ENCODE results near the gene CPTP. TPM values are rescaled to one million over a fixed set of nuclear protein-coding genes. Genes with fewer than 3 reads are reported as not detected.
A peak's percentile ranks its signal among the peaks of the same experiment; 100 is the strongest.

The CPTP gene
- total and polyA plus RNA-seq, 10 of the 15 experiments (the other 5 are each of a cell fraction or from before 2014, with no cell fraction given), result 0.06 to 24.3 (median 10.0) TPM

DNA sequence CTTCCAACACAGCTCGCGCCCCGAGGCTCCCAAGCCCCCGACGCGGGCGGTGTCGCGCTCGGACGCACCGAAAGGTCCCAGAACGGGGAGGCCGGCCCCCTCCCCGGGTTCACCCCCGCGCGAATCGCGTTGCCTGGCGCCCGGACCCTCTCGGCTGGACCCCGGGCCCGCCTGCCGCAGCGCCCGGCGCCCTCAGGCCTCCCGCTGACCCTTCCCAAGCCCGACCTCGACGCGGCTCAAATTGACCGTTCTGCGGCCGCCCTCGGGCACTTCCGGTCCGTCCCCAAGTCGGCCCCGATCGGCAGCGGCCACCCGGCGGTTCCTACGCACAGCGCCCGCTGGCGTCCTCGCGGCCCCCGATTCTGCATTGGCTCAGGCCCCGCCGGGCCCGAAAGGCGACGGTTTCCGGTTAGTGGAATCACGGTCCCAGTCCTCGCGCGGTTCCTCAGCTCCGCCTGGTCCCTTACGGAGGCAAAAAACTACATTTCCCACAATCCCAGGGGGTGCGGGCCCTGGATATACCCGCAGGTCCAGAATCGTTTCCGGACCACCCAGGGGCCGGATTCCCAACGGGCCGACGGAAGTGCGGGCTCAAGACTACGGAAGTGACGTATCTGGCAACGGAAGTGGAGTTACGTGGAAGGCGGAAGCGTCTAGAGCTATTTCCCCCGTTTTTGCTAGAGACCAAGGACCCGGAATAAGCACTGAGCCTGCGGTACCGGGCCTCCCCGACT, 50.5 kb downstream of the CPTP start, which contains the start of gene AURKAIP1 (continued):
- peak; percentile 99 for TF ChIP-seq ZBTB11 (CRISPR knock-in tag; IDR thresholded peaks at IDR 0.05)
- TF ChIP-seq NKRF (conservative IDR thresholded peaks at IDR 0.05), result peak; percentile 74
- peak; percentile 94 for TF ChIP-seq RELA (IDR thresholded peaks at IDR 0.05; ENCODE audit: borderline replicate concordance, partially characterized antibody)
- TF ChIP-seq MXI1 (IDR thresholded peaks at IDR 0.05; ENCODE audit: low read depth, low read length), result peak; percentile 84
- peak; percentile 77; the same call in 1 of the 2 replicates for TF ChIP-seq POLR2AphosphoS2 (IDR thresholded peaks at IDR 0.05; ENCODE audit: low read depth, low read length)
- TF ChIP-seq CREB1 (IDR thresholded peaks at IDR 0.05; ENCODE audit: low read depth), result peak; percentile 94
- TF ChIP-seq ZSCAN29 (IDR thresholded peaks at IDR 0.05), result peak; percentile 91
- peak; percentile 91 for TF ChIP-seq ATF7 (IDR thresholded peaks at IDR 0.05; ENCODE audit: low read depth)
- no peak for TF ChIP-seq ZNF622 (IDR thresholded peaks at IDR 0.05)
- TF ChIP-seq JUNB (IDR thresholded peaks at IDR 0.05), result no peak
- no peak for TF ChIP-seq SUPT20H (IDR thresholded peaks at IDR 0.05; ENCODE audit: borderline replicate concordance, control insufficient read depth, low read depth, low read length)
- no peak for TF ChIP-seq SMC3 (IDR thresholded peaks at IDR 0.05; ENCODE audit: borderline replicate concordance, low read length)
- TF ChIP-seq MEF2B (IDR thresholded peaks at IDR 0.05; ENCODE audit: partially characterized antibody, poor library complexity, severe bottlenecking), result peak; percentile 47
- peak; percentile 86 for TF ChIP-seq SREBF1 (IDR thresholded peaks at IDR 0.05; ENCODE audit: low read length)
- peak; percentile 75 for TF ChIP-seq MEF2A (IDR thresholded peaks at IDR 0.05; ENCODE audit: insufficient read depth, low read depth, low read length)
- peak in 1 of 2 experiments; percentile 66; a peak in 1 of 4 replicates for TF ChIP-seq ETV6 (conservative IDR thresholded peaks at IDR 0.05 in 1 of 2, IDR thresholded peaks at IDR 0.05 in 1 of 2; ENCODE audit: borderline replicate concordance in 1 of 2, low read depth in 1 of 2)
- peak; percentile 97 for TF ChIP-seq RCOR1 (conservative IDR thresholded peaks at IDR 0.05; ENCODE audit: low read depth, low read length)
- TF ChIP-seq FOXM1 (IDR thresholded peaks at IDR 0.05; ENCODE audit: low read depth, low read length), result no peak
- TF ChIP-seq, protein P1, sequence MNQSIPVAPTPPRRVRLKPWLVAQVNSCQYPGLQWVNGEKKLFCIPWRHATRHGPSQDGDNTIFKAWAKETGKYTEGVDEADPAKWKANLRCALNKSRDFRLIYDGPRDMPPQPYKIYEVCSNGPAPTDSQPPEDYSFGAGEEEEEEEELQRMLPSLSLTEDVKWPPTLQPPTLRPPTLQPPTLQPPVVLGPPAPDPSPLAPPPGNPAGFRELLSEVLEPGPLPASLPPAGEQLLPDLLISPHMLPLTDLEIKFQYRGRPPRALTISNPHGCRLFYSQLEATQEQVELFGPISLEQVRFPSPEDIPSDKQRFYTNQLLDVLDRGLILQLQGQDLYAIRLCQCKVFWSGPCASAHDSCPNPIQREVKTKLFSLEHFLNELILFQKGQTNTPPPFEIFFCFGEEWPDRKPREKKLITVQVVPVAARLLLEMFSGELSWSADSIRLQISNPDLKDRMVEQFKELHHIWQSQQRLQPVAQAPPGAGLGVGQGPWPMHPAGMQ (IDR thresholded peaks at IDR 0.05; ENCODE audit: borderline replicate concordance), result peak; percentile 77
- peak; percentile 98 for TF ChIP-seq HCFC1 (IDR thresholded peaks at IDR 0.05; ENCODE audit: low read length)
- 0 out of 2 replicates have a peak, but pooled peaks have one; percentile 59 for TF ChIP-seq MYB (IDR thresholded peaks at IDR 0.05; ENCODE audit: borderline replicate concordance, low read depth, low read length)
- TF ChIP-seq RB1 (IDR thresholded peaks at IDR 0.05; ENCODE audit: borderline replicate concordance), result peak; percentile 99
- TF ChIP-seq MTA2 (IDR thresholded peaks at IDR 0.05; ENCODE audit: low read depth), result peak; percentile 77

Measured in GM12878 (cell line).